Measurements from ENCODE around the gene GAMT. TPM values are rescaled to one million over a fixed set of nuclear protein-coding genes. Genes with fewer than 3 reads are reported as not detected.

Gene GAMT
- total RNA-seq, 3 donors from 2014 or later, result 23.6 to 40.0 (median 30.3) TPM

- H3K27ac ChIP-seq, result peak overlapping the region in 1 of 2 donors; percentile 56
- no peak for DNase-seq (ENCODE audit: low spot score in 2 of 2)
- no peaks in the 10 kb centered on the region for H3K9me3 ChIP-seq
- H3K36me3 ChIP-seq, result no peaks in the 10 kb centered on the region
- H3K4me3 ChIP-seq, result peak overlapping the region; percentile 55 to 90 (median 75)
- H3K27me3 ChIP-seq, result no peaks in the 10 kb centered on the region
- intact Hi-C loops (cut with DNase I; ENCODE audit: low total_unique reads), result loop anchor here (10.0 kb wide), 1 partner anchor 126 kb away; the partner anchor contains the start of gene FAM174C
- no peak for TF ChIP-seq CTCF (IDR thresholded peaks at IDR 0.05)
- H3K4me1 ChIP-seq, result peaks cover 0 to 13% of the 10 kb centered on the region in 2 donors
Measured at GRCh38 chr19:1400281-1401137, 833 bp downstream of the GAMT start.

DNA sequence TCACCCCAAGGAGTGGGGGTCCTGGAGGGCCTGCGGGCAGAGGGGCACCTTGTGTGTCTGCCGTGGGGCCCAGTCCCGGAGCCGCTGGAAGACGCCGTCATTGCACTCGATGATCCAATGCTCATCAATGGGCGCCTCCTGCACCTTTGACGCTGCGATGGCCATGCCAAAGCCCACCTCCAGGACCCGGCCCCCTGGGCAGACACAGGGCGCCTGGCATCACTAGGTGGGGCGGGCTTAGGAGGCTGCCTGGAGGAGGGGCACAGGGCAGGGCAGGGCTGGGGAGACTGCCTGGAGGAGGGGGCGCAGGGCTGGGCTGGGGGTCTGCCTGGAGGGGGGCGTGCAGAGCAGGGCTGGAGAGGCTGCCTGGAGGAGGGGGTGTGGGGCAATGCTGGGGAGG lies 1.6 kb downstream of the GAMT start:
- TF ChIP-seq CTCF (IDR thresholded peaks at IDR 0.05) (no peak), POLR2AphosphoS5 (IDR thresholded peaks at IDR 0.05) (no peak), POLR2A (IDR thresholded peaks at IDR 0.05) (no peak)
- peak overlapping the region in 1 of 3 donors; percentile 90 for H3K4me3 ChIP-seq
- H3K27me3 ChIP-seq, result no peaks in the 10 kb centered on the region
- intact Hi-C loops (cut with DNase I; ENCODE audit: low total_unique reads), result loop anchor here (10.0 kb wide), 1 partner anchor 125 kb away; the partner anchor contains the start of gene FAM174C
- peaks cover 0 to 13% of the 10 kb centered on the region in 2 donors for H3K4me1 ChIP-seq
- H3K9me3 ChIP-seq, result no peaks in the 10 kb centered on the region
- no peaks in the 10 kb centered on the region for H3K36me3 ChIP-seq
- H3K27ac ChIP-seq, result peak overlapping the region in 1 of 2 donors; percentile 52
- no peak for DNase-seq (ENCODE audit: low spot score in 2 of 2)

GRCh38 chr19:1399079-1399478 lies 2.3 kb downstream of the GAMT start:
- intact Hi-C loops (cut with DNase I; ENCODE audit: low total_unique reads), result no loop called here
- Histone ChIP-seq H3K27ac (no peak overlapping the region), H3K4me1 (peaks cover 0 to 13% of the 10 kb centered on the region in 2 donors)

GRCh38 chr19:1397838-1398237 lies 3.5 kb downstream of the GAMT start:
- intact Hi-C loops (cut with DNase I; ENCODE audit: low total_unique reads), result no loop called here
- Histone ChIP-seq H3K27ac (no peak overlapping the region), H3K27me3 (no peaks in the 10 kb centered on the region), H3K4me3 (no peak overlapping the region), H3K36me3 (no peaks in the 10 kb centered on the region), H3K4me1 (peaks cover 0 to 13% of the 10 kb centered on the region in 2 donors), H3K9me3 (no peaks in the 10 kb centered on the region)
- no peak for TF ChIP-seq POLR2AphosphoS5 (IDR thresholded peaks at IDR 0.05)
- no peak for TF ChIP-seq POLR2A (IDR thresholded peaks at IDR 0.05)
- TF ChIP-seq CTCF (IDR thresholded peaks at IDR 0.05), result no peak
- no peak for DNase-seq (ENCODE audit: low spot score in 2 of 2)

More at GRCh38 chr19:1399079-1399478, 2.3 kb downstream of the GAMT start:
- no peaks in the 10 kb centered on the region for H3K27me3 ChIP-seq
- H3K9me3 ChIP-seq, result no peaks in the 10 kb centered on the region
- no peaks in the 10 kb centered on the region for H3K36me3 ChIP-seq
- TF ChIP-seq POLR2A (IDR thresholded peaks at IDR 0.05) (no peak), CTCF (IDR thresholded peaks at IDR 0.05) (no peak), POLR2AphosphoS5 (IDR thresholded peaks at IDR 0.05) (no peak)
- DNase-seq (ENCODE audit: low spot score in 2 of 2), result no peak
- no peak overlapping the region for H3K4me3 ChIP-seq
